ENCODE measurements around the gene RSPO1.

The RSPO1 gene

GRCh38 chr1:37633938-37634243, 801 bp downstream of the RSPO1 start:
- H3K27me3 ChIP-seq (ENCODE audit: insufficient read depth, low read length): peaks cover 10% of the 10 kb centered on the region

GRCh38 chr1:37633040-37633937, 1.4 kb downstream of the RSPO1 start:
- Histone ChIP-seq H3K27me3 (ENCODE audit: insufficient read depth, low read length) (peaks cover 10% of the 10 kb centered on the region), H3K9ac (ENCODE audit: low read length) (no peak overlapping the region), H3K9me2 (ENCODE audit: low read depth, low read length) (no peaks in the 10 kb centered on the region), H3K36me3 (ENCODE audit: insufficient read depth, low read length) (no peaks in the 10 kb centered on the region), H3F3A (ENCODE audit: insufficient read depth, low read length) (no peaks in the 10 kb centered on the region), H3K4me3 (ENCODE audit: low read depth, low read length, poor library complexity, severe bottlenecking) (no peak overlapping the region), H2AFZ (ENCODE audit: low read length) (no peak overlapping the region), H3K27ac (ENCODE audit: low read depth, low read length, poor library complexity, severe bottlenecking) (no peak overlapping the region), H3K79me2 (ENCODE audit: insufficient read depth, low read length) (no peaks in the 10 kb centered on the region), H4K20me1 (ENCODE audit: insufficient read depth, low read length) (no peaks in the 10 kb centered on the region), H3K4me1 (ENCODE audit: insufficient read depth, low read length, severe bottlenecking) (no peaks in the 10 kb centered on the region), H3K4me2 (ENCODE audit: low read length) (no peak overlapping the region), H3K9me3 (ENCODE audit: low read length) (no peaks in the 10 kb centered on the region)
- TF ChIP-seq EZH2 (IDR thresholded peaks at IDR 0.05; ENCODE audit: borderline replicate concordance, low read length) (no peak), CTCF (IDR thresholded peaks at IDR 0.05; ENCODE audit: low read length) (no peak)

More at GRCh38 chr1:37633938-37634243, 801 bp downstream of the RSPO1 start:
- Histone ChIP-seq H3K9me3 (ENCODE audit: low read length) (no peaks in the 10 kb centered on the region), H3K27ac (ENCODE audit: low read depth, low read length, poor library complexity, severe bottlenecking) (no peak overlapping the region), H3K79me2 (ENCODE audit: insufficient read depth, low read length) (no peaks in the 10 kb centered on the region), H3K4me3 (ENCODE audit: low read depth, low read length, poor library complexity, severe bottlenecking) (no peak overlapping the region), H3F3A (ENCODE audit: insufficient read depth, low read length) (no peaks in the 10 kb centered on the region), H2AFZ (ENCODE audit: low read length) (no peak overlapping the region), H3K9me2 (ENCODE audit: low read depth, low read length) (no peaks in the 10 kb centered on the region), H3K4me2 (ENCODE audit: low read length) (no peak overlapping the region), H3K36me3 (ENCODE audit: insufficient read depth, low read length) (no peaks in the 10 kb centered on the region), H4K20me1 (ENCODE audit: insufficient read depth, low read length) (no peaks in the 10 kb centered on the region), H3K9ac (ENCODE audit: low read length) (no peak overlapping the region), H3K4me1 (ENCODE audit: insufficient read depth, low read length, severe bottlenecking) (no peaks in the 10 kb centered on the region)
- TF ChIP-seq CTCF (IDR thresholded peaks at IDR 0.05; ENCODE audit: low read length) (no peak), EZH2 (IDR thresholded peaks at IDR 0.05; ENCODE audit: borderline replicate concordance, low read length) (no peak)

GRCh38 chr1:37631036-37631435, 3.7 kb downstream of the RSPO1 start:
- no peak overlapping the region for H3K4me2 ChIP-seq (ENCODE audit: low read length)
- no peak overlapping the region for H3K9ac ChIP-seq (ENCODE audit: low read length)
- H3K4me1 ChIP-seq (ENCODE audit: insufficient read depth, low read length, severe bottlenecking): no peaks in the 10 kb centered on the region
- H3K4me3 ChIP-seq (ENCODE audit: low read depth, low read length, poor library complexity, severe bottlenecking): no peak overlapping the region
- no peaks in the 10 kb centered on the region for H3F3A ChIP-seq (ENCODE audit: insufficient read depth, low read length)
- TF ChIP-seq EZH2 (IDR thresholded peaks at IDR 0.05; ENCODE audit: borderline replicate concordance, low read length) (no peak), CTCF (IDR thresholded peaks at IDR 0.05; ENCODE audit: low read length) (no peak)
- peaks cover 14% of the 10 kb centered on the region for H3K27me3 ChIP-seq (ENCODE audit: insufficient read depth, low read length)
- H3K79me2 ChIP-seq (ENCODE audit: insufficient read depth, low read length): no peaks in the 10 kb centered on the region
- H3K9me2 ChIP-seq (ENCODE audit: low read depth, low read length): no peaks in the 10 kb centered on the region
- no peaks in the 10 kb centered on the region for H3K36me3 ChIP-seq (ENCODE audit: insufficient read depth, low read length)
- no peak overlapping the region for H3K27ac ChIP-seq (ENCODE audit: low read depth, low read length, poor library complexity, severe bottlenecking)
- no peak overlapping the region for H2AFZ ChIP-seq (ENCODE audit: low read length)
- no peaks in the 10 kb centered on the region for H3K9me3 ChIP-seq (ENCODE audit: low read length)
- H4K20me1 ChIP-seq (ENCODE audit: insufficient read depth, low read length): no peaks in the 10 kb centered on the region

All from OCI-LY1 (cell line).